Inferior parietal cortex (tissue), 1 donor: ENCODE data around the gene CRABP1.
"Not testable (repeated sequence)": the region's sequence is repeated elsewhere in the genome, so short reads cannot be mapped to it uniquely, and the experiment has no call there.

Experiments used
- DNase-seq: peaks from one replicate; pipeline ENCODE4 v3.0.0-alpha.2; 2016; ENCODE audit errors: extremely low spot score

The CRABP1 gene

DNA sequence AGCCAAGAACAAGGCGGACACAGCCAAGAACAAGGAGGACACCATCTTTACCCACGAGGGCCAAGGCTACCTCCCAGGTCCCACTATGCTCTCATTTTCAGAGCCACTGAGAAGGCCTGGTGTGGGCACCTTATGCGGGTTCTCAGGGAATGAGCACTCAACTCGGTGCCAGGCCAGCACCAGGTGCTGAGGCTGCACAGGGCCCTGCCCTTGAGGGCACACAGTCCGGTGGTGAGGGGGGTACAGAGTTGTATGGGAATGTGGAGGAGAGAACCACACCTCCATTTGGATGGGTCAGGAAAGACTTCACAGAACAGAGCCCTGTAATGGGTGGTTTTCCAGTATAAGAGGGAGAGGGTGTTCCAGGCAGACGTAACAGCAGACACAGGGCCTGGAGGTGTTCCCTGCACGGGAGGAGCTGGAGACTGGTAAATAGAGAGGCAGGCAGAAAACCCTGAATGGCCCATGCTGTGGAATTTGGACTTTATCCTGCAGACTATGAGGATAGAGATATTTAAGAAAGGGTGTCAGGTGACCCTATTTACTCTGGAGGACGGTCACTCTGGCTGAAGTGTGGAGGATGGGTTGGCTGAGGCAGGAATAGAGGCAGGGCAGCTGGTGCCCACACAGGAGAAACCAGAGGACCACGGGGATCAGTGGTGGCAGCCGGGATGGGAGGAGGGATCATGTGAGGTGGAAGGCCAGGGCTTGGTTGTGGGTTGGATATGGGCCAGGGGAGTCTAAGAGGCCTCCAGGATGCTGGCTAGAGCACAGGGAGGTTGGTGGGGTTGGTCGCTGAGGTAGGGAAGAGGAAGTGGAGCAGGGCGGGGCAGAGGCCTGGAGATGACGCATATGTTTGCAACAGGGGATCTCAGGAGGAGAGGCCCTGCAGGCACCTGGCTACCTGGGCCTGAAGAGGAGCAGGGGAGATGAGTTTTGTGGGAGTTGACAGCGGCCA is 34.6 kb downstream of the CRABP1 start:
- DNase-seq: no peak

DNA sequence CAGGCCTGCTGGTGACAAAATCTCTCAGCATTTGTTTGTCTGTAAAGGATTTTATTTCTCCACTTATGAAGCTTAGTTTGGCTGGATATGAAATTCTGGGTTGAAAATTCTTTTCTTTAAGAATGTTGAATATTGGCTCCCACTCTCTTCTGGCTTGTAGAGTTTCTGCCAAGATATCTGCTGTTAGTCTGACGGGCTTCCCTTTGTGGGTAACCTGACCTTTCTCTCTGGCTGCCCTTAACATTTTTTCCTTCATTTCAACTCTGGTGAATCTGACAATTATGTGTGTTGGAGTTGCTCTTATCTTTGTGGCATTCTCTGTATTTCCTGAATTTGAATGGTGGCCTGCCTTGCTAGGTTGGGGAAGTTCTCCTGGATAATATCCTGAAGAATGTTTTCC is 40.0 kb downstream of the CRABP1 start:
- not testable (repeated sequence) for DNase-seq

DNA sequence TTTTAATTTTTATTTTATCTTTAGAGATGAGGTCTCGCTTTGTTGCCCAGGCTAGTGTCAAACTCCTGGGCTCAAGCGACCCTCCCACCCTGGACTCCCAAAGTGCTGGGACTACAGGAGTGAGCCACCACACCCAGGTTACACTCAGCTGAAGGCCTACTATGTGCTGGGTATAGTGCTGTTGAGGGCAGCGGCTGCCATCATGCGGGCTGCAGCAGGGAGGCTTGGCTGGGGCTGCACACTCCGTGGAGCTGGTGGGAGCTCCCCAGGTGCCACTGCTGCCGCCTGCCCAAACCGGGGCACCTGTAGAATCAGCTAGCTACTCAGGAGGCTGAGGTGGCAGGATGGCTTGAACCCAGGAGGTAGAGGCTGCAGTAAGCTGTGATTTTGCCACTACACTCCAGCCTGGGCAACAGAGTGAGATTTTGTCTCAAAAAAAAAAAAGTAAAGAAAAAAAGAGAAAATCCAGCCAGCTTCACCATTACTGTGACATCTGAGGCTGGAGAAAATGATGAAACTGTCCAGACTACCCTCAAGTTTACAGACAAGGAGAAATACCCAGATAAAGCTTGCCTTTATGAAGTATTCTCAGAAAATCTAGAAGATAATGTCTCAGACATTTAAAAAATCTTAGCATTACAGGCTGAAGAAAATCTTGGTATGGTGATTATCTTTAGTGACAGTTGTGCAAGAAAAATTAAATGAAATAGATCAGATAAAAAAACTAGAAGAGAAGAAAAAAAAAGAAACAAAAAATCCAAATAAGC is 42.1 kb downstream of the CRABP1 start:
- no peak for DNase-seq

GRCh38 chr15:78384651-78385050 is 44.5 kb downstream of the CRABP1 start:
- DNase-seq: no peak

- DNase-seq: no peak
Measured at GRCh38 chr15:78387246-78388037, 47.3 kb downstream of the CRABP1 start.

- no peak for DNase-seq
Measured at GRCh38 chr15:78388865-78389264, 48.7 kb downstream of the CRABP1 start.

DNA sequence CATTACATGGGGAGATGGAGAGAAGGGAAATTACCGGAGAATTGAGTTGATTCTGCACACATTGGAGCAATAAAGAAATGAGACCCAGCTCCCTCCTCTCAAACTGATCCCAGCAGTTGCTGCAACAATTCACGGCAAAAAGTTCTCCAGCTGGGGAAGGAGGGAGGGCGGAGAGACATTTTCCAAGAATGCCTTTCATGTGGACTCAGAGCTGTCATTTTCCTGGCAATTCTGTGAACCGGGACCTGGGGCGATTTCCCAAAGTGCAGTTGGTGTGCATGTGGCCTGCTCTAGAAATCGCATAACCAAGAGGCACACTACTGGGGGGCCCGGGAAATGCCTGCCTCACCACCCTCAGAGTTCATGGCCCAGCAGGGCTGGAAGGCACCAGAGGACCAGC is 49.2 kb downstream of the CRABP1 start:
- no peak for DNase-seq

GRCh38 chr15:78389738-78390137 is 49.6 kb downstream of the CRABP1 start:
- DNase-seq: no peak

DNA sequence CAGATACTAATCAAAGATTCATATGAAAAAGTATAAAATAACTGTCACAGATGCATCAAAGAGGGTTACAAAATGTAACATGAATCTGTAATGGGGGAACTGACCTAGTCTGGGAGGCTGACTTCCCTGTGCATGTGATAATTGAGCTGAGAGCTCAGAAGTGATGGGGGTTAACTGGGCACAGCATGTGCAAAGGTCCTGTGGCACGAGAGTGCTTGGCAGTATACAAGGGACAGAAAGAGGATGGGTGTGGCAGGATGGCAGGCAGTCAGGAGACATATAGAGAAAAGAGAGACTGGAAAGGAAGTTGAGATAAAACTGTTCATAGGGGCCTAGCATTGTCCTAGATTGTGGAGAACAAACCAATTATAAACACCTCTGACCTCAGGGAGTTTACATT is 50.1 kb downstream of the CRABP1 start:
- no peak for DNase-seq

GRCh38 chr15:78390826-78391225 is 50.7 kb downstream of the CRABP1 start:
- no peak for DNase-seq

GRCh38 chr15:78391781-78392180 is 51.6 kb downstream of the CRABP1 start:
- DNase-seq: no peak

GRCh38 chr15:78392430-78392829 is 52.3 kb downstream of the CRABP1 start:
- no peak for DNase-seq

DNA sequence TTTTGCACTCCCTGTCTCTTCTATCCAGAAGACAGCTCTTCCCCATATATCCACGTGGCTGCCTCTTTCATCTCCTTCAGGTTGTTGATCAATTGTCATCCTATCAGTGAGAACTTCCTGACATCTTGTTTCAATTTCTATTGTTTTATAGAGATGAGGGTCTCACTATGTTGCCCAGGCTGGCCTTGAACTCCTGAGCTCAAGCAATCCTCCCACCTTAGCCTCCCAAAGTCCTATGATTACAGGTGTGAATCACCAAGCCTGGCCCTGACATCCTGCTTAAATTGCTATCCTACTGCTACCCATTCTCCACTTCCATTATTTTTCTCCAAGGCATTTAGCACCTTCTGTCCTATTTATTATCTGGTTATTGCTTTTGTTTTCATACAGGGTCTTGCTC is 53.0 kb downstream of the CRABP1 start:
- DNase-seq: no peak

- no peak for DNase-seq
Measured at GRCh38 chr15:78394026-78394425, 53.9 kb downstream of the CRABP1 start.

- no peak for DNase-seq
Measured at GRCh38 chr15:78394981-78395616, 54.9 kb downstream of the CRABP1 start.

DNA sequence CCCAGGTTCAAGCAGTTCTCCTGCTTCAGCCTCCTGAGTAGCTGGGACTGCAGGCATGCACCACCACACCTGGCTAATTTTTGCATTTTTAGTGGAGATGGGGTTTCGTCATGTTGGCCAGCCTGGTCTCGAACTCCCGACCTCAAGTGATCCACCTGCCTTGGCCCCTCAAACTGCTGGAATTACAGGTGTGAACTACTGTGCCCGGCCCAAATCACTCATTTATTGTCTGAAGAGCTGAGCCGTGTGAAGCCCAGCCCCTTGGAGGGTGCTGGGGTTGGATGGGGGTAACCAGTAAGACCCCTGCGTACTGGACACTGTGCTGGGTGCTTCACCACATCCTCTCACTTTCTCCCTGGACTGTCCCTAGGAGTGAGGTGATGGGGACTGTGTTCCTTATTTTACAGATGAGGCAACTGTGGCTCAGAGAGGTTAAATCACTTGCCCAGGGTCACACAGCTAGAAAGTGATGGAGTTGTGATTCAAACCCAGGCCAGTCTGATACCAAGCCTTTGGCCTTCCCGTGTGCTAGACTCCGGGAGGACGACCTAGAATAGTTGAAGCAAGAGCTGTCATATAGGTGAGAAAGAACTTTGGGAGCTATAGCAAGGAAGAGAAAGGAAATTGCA is 56.1 kb downstream of the CRABP1 start:
- no peak for DNase-seq

GRCh38 chr15:78396976-78397375 is 56.8 kb downstream of the CRABP1 start:
- no peak for DNase-seq

DNA sequence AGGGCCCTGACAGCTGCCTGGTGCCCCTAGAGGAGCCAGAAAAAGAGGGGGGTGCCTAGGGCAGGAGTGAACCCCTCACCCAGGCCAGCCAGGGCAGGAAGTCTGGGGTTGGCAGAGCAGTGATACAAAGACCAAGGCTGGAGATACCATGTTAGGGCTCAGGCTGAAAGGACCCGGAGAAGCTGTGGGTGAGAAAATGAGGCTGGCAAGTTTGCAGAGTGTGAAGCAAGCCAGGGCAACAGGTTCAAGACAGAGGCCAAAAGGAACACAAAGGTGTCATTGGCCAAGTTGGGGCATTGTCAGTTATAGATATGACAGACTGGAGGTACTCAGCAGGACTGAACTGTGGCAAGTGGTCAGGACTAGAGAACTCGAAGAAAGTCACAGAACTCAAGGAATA is 57.2 kb downstream of the CRABP1 start:
- DNase-seq: no peak
